ENCODE results near the gene PAX8.

The PAX8 gene

DNA sequence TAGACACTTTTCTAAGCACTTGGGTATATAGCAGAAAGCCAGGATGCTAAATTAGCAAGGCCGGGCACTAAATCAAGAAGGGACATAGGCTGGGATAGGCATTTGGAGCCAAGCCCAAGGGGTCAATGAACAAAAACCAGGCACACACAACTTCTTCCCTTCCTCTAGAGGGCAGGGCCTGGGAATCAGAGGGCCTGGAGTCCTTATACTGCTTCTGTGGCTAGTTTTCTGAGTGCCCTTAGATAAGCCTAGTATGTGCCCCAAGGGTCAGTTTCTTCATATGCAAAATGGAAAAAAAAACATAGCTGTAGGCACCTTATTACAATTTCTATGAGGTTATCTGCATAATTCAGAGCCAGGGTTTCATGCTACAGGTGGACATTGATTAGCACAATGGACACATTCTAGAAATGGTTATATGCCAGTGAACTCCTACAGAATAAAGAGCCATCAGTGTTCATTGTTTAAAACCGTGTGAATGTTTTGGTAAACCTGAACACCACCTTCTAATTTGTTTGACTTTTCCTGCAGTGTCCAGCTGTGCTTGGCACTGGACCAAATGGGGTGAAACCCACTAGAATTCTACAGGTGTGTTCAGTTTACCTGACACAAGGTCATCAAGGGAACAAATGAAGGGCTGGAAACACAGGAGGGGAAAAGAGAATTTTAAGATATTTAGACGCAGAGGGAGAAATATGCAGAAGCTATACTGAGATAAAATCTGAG is 49.6 kb downstream of the PAX8 start:
- peaks cover 18% of the 10 kb centered on the region for H3K4me1 Mint-ChIP-seq
- no peak overlapping the region for H3K4me3 Mint-ChIP-seq
- no peaks in the 10 kb centered on the region for H3K36me3 Mint-ChIP-seq (ENCODE audit: low read depth)
- no peaks in the 10 kb centered on the region for H3K9me3 Mint-ChIP-seq
- H3K27ac Mint-ChIP-seq, result no peak overlapping the region
- ATAC-seq, result no peak
- H3K27me3 Mint-ChIP-seq, result no peaks in the 10 kb centered on the region
- DNase-seq, result no peak

DNA sequence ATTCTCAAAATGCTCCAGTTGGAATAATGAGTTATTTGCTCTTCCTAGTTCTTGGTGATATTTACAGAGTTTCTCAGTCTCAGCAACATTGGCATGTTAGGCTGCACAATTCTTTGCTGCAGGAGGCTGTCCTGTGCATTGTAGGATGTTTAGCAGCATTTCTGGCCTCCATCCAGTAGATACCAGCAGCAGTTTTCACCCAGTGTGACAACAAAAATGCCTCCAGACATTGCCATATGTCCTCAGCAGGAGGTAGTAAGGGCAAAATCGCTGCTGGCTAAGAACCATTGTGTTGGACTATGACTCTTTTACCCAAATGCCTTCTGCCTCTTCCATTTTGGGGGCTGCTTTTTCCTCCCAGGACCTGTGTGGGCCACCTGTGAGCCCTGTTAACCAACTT is 50.4 kb downstream of the PAX8 start:
- Mint-ChIP-seq H3K27ac (no peak overlapping the region), H3K4me3 (no peak overlapping the region)
- no peak for ATAC-seq

DNA sequence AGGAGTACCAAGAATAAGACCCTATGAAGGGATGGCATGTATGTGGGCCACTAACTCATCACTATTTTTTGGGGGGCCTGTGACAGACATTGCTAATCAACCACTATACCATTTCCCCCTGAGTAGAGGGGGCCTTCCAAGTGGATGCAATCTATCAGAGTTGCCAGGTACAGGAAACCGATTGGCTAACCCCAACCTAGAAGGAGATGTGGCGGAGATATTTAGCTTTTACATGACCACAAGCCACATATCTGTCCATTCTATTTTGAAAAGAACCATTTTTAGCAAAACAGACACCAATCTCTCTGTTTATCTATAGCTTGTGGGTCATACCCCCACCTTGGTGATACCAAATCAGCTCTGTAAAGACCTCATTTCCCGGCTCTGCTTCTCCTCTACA is 51.0 kb downstream of the PAX8 start:
- DNase-seq, result no peak
- no peak for ATAC-seq
- Mint-ChIP-seq H3K27me3 (no peaks in the 10 kb centered on the region), H3K36me3 (ENCODE audit: low read depth) (no peaks in the 10 kb centered on the region), H3K27ac (no peak overlapping the region), H3K4me3 (no peak overlapping the region), H3K9me3 (no peaks in the 10 kb centered on the region), H3K4me1 (peaks cover 12% of the 10 kb centered on the region)

More for the DNA sequence above, 50.4 kb downstream of the PAX8 start:
- DNase-seq, result no peak
- peaks cover 12% of the 10 kb centered on the region for H3K4me1 Mint-ChIP-seq
- H3K27me3 Mint-ChIP-seq, result no peaks in the 10 kb centered on the region
- H3K36me3 Mint-ChIP-seq (ENCODE audit: low read depth), result no peaks in the 10 kb centered on the region
- no peaks in the 10 kb centered on the region for H3K9me3 Mint-ChIP-seq

DNA sequence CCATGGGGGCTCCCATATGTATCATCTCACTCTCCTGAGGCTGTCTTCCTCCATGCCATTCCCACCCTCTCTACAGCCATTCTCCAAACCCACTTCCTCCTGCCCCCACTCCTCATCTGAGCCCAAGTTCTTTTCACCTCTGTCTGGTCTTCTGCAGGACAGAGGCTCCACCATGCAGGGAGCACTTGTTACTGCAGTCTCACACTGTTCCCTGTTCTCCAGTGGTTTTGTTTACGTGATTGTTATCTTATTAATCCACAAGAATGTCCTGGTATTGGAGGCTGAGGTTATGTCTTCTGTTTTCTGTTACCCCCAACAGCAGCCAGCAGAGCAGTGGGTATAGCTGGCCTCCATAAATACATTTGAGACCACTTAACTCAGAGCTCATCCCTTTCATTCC is 51.4 kb downstream of the PAX8 start:
- no peak overlapping the region for H3K27ac Mint-ChIP-seq
- no peaks in the 10 kb centered on the region for H3K27me3 Mint-ChIP-seq
- H3K4me1 Mint-ChIP-seq, result peaks cover 12% of the 10 kb centered on the region
- H3K9me3 Mint-ChIP-seq, result no peaks in the 10 kb centered on the region
- H3K4me3 Mint-ChIP-seq, result no peak overlapping the region
- no peaks in the 10 kb centered on the region for H3K36me3 Mint-ChIP-seq (ENCODE audit: low read depth)
- DNase-seq (no peak), ATAC-seq (no peak)

DNA sequence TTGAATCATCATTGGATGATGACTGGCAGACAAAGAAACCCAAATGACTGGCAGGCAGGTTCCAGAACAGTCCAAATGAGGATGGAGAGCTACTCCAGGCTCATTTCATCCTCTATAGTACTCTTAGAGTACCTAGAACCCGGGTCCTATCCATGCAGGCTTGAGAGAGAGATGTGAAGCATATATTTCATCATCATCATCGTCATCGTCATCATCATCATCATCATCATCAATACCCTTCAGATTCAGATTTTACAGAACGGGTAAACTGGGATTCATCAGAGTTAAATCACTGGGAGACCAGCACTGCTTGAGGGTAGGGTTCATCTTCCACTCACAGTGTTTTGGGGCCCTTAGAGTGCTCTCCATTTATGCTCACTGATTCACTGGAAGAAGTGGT is 52.3 kb downstream of the PAX8 start:
- H3K27me3 Mint-ChIP-seq, result no peaks in the 10 kb centered on the region
- H3K27ac Mint-ChIP-seq, result no peak overlapping the region
- H3K9me3 Mint-ChIP-seq, result no peaks in the 10 kb centered on the region
- H3K4me1 Mint-ChIP-seq, result peaks cover 12% of the 10 kb centered on the region
- no peak for DNase-seq
- ATAC-seq, result no peak
- no peak overlapping the region for H3K4me3 Mint-ChIP-seq
- no peaks in the 10 kb centered on the region for H3K36me3 Mint-ChIP-seq (ENCODE audit: low read depth)

DNA sequence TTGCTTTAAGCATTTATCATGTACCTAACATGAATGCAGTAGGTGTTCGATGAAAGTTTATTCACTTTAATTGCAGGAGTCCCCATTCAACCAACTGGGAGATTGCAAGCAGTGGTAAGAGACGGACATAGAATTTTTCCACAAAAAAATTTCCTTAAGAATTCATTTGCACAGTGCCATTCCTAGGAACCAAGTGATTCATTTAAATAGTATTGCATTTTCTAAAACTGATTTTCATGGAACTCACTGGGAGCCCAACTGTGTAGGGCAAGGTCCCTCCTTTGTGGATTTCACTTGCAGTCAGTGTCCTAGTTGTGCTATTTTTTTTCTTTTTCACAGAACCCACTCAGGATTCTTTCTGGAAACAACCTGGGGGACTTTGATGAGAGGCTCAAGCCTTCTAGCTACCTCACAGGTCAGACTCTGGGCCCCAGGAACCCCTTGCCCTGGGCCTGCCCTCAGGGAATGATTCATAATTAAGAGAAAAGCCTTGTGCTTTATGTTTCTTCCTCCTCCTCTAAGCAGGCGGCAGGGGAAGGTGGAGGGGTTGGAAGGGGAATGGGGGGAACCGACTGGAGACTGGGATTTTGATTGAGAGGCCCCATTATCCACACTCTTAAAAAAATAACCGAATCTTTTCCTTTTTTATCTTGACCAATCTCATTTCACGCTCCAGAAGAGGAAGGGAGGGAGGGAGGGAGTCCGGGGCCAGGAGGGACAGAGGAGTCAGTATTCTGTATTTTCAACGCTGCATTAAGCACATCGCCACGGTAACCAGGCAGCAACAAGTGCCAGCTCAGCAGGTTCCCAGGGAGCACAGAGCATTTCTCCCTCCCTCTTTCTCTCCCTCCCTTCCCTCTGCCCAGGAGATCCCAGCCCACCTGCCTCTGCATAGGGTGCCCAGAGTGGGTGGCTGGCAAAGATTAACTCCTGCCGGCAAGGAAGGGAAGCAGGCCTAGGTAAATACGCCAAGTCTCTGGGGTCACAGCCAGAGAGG is 53.2 kb downstream of the PAX8 start:
- no peak overlapping the region for H3K4me3 Mint-ChIP-seq
- no peak overlapping the region for H3K27ac Mint-ChIP-seq
- ATAC-seq (no peak), DNase-seq (no peak)
- no peaks in the 10 kb centered on the region for H3K9me3 Mint-ChIP-seq
- no peaks in the 10 kb centered on the region for H3K27me3 Mint-ChIP-seq
- H3K36me3 Mint-ChIP-seq (ENCODE audit: low read depth), result no peaks in the 10 kb centered on the region
- H3K4me1 Mint-ChIP-seq, result peaks cover 7% of the 10 kb centered on the region

DNA sequence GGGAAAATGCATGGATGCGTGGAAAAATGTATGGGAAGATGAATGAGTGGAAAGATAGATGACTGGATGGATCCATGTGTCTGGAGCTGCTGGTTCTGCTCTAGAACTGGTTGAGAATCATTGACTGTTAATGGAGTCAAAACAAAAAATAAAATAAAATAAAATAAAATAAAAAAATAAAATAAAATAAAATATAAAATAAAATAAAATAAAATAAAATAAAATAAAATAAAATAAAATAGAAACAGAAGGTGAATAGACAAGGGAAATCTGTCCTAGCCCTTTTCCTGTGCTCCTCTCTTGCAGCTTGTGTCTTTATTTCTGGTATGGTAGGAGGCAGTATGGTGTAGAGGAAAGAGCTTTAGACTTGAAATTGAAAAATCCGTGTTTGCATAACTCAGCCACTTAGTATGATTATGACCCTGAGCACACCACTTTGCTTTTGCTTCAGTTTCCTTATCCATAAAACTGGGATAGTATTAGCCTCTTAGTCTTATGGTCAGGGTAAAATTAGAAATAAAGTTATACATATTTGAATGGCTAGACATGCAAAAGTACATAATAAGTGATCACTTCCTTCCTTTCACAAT is 54.0 kb downstream of the PAX8 start:
- H3K4me3 Mint-ChIP-seq, result no peak overlapping the region
- H3K36me3 Mint-ChIP-seq (ENCODE audit: low read depth), result no peaks in the 10 kb centered on the region
- no peak for DNase-seq
- H3K4me1 Mint-ChIP-seq, result peaks cover 2% of the 10 kb centered on the region
- no peak for ATAC-seq
- no peaks in the 10 kb centered on the region for H3K27me3 Mint-ChIP-seq
- no peak overlapping the region for H3K27ac Mint-ChIP-seq
- no peaks in the 10 kb centered on the region for H3K9me3 Mint-ChIP-seq

DNA sequence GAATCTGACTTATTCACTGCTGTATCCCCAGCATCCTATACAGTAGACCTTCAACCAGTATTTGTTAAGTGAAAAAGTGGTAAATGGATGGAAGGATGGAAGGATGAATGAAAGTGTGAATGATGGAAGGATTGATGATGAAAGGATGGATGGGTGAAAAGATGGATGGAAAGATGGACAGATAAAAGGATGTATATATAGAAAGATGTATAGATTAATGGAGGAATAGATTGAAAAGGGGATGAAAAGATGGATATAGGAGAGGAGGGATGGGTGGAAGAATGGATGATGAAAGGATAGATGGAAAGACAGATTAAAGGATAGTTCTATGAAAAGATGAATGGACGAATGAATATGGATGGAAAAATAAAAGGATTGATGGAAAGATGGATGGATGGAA is 54.9 kb downstream of the PAX8 start:
- Mint-ChIP-seq H3K9me3 (no peaks in the 10 kb centered on the region), H3K4me3 (no peak overlapping the region), H3K36me3 (ENCODE audit: low read depth) (no peaks in the 10 kb centered on the region), H3K27me3 (no peaks in the 10 kb centered on the region), H3K27ac (no peak overlapping the region), H3K4me1 (peaks cover 2% of the 10 kb centered on the region)
- DNase-seq, result no peak
- ATAC-seq, result no peak

DNA sequence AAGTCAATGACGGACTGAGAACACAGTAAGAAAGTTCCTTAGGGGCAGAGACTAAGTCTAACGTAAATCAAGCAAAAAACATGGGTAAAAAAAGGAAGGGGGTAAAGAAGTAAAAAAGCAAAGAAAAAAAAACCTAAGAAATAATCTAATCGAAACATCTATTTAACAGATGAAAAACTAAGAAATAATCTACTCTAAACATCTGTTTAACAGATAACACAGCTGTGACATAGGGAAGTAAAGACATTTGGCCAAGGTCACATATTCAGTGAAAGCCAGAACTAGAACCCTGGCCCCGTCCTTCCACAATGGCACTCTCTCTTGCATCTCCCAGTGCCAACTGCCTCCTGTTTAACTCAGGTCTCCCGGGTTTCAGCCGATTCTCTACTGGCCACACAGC is 56.9 kb downstream of the PAX8 start:
- Mint-ChIP-seq H3K27me3 (no peaks in the 10 kb centered on the region), H3K4me3 (no peak overlapping the region), H3K9me3 (no peaks in the 10 kb centered on the region), H3K4me1 (peaks cover 18% of the 10 kb centered on the region), H3K27ac (no peak overlapping the region), H3K36me3 (ENCODE audit: low read depth) (no peaks in the 10 kb centered on the region)
- ATAC-seq (no peak), DNase-seq (no peak)

DNA sequence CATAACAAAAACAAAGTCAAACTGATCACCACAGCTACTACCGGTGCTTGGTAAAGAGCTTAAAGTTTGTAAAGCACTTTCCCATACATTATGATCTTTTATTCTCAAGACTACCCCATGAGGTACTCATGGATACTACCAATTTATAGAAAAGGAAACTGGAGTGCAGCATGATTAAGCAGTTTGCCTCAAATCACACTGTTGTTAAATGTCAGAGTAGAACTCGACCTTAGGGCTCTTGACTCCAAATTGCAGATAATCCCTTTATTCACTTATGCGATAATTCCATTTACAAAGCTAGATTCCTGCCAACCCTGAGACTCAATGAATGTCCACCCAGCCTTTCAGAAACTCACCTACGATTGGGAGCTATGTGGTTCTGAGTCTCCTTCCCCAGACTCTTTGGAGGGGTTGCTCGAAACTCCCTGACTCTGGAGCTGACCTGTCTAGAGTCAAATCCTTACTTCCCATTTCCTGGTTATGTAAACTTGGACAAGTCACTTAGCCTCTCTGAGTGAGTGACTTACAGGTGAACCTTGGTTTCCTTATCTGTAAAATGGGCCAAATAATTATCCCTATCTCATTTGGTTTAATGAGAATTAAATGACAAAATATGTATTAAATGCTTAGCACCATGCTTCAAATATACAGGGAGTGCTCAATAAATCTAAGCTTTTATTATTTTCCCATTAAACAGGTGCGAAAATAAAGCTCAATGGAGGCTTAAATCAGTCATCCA is 57.6 kb downstream of the PAX8 start:
- no peak for DNase-seq
- H3K36me3 Mint-ChIP-seq (ENCODE audit: low read depth), result no peaks in the 10 kb centered on the region
- no peak overlapping the region for H3K4me3 Mint-ChIP-seq
- no peak for ATAC-seq
- H3K27ac Mint-ChIP-seq, result no peak overlapping the region
- H3K9me3 Mint-ChIP-seq, result no peaks in the 10 kb centered on the region
- H3K4me1 Mint-ChIP-seq, result peaks cover 18% of the 10 kb centered on the region
- no peaks in the 10 kb centered on the region for H3K27me3 Mint-ChIP-seq

DNA sequence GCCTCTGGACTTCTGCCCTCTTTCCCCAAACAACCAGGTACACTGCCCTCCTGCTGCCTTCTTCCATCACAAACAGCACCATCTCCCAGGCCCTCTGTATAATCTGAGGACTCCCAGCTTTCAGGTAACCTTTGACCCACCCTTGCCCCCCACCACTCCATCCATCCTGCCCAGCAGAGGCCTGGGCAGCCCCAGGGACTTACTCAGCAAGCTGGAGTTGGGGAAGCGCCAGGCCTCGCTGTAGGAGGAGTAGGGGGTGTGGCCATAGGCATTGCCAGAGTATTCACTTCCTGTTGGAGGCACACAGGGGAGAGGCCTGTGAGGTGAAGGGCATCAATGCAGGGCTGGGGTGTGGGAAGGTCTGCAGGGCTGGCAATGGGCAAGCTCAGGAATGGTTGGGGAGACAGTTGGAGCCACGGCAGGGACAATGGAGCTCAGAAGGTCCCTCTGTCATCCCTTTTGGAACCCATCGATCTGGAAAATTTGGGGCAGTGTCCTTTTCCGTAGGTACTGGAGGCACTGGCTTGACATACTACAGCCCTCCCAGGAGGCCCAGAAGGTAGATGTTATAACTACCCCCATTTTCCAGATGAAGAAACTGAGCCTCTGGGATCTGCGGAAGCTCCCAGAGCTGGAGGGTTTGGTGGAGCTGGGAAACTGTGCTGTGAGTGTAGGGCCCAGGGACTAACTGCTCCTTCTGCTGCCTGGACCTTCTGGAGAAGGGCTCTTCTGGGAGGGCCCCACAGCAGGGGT is 58.7 kb downstream of the PAX8 start:
- Mint-ChIP-seq H3K4me1 (peaks cover 18% of the 10 kb centered on the region), H3K27me3 (no peaks in the 10 kb centered on the region), H3K36me3 (ENCODE audit: low read depth) (no peaks in the 10 kb centered on the region), H3K27ac (no peak overlapping the region), H3K9me3 (no peaks in the 10 kb centered on the region), H3K4me3 (no peak overlapping the region)
- DNase-seq, result no peak
- peak; percentile 33 for ATAC-seq

DNA sequence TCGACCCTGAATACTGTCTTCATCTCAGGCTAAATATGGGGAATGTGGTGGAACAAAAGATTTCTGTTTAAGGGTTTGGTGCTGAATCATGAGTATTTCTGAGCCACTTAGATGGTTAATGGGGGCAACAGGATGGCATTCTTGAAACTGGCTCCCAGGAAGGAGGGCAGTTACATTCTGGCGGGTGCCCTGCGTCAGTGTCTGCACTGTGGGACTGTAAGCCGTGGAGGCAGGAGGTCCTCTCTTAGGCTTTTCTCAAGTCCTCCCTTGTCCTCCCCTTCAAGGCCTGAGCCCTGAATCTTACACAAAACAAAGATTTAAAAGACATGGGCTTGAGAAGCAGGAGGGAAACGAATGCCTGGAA is 59.2 kb downstream of the PAX8 start:
- DNase-seq (no peak), ATAC-seq (no peak)
- Mint-ChIP-seq H3K27ac (no peak overlapping the region), H3K9me3 (no peaks in the 10 kb centered on the region), H3K4me1 (peaks cover 18% of the 10 kb centered on the region), H3K27me3 (no peaks in the 10 kb centered on the region), H3K4me3 (no peak overlapping the region), H3K36me3 (ENCODE audit: low read depth) (no peaks in the 10 kb centered on the region)

DNA sequence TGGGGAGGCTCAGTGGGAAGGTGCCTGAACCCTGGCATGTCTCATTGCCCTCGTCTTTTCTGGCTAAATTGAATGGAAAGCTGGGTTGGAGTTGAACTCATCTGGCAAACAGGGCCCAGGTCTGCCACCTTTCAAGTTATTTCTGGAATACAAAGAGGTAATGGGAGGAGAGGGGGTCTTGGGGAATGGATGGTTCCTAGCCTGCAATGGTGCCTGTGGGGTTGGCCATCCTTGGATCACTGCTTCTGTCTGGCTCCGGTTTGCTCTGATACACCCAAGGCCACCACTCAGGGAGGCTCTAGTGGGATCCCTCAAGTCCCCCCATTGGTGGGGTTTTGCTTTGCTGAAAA is 59.7 kb downstream of the PAX8 start:
- Mint-ChIP-seq H3K27me3 (no peaks in the 10 kb centered on the region), H3K9me3 (no peaks in the 10 kb centered on the region), H3K4me3 (no peak overlapping the region), H3K4me1 (peaks cover 18% of the 10 kb centered on the region), H3K27ac (no peak overlapping the region), H3K36me3 (ENCODE audit: low read depth) (no peaks in the 10 kb centered on the region)
- ATAC-seq (no peak), DNase-seq (no peak)

Data from activated naive CD8-positive, alpha-beta T cell treated with anti-CD3 and anti-CD28 coated beads, Interleukin-2, amount 50 U/mL, for 24 hours (primary cell).